ENCODE measurements around the gene CDON. TPM values are rescaled to one million over a fixed set of nuclear protein-coding genes. Genes with fewer than 3 reads are reported as not detected.

The CDON gene
- total and polyA plus RNA-seq, 9 of the 15 experiments (the other 6 are each of a cell fraction or from before 2014, with no cell fraction given) = 0.08 to 0.64 (median 0.40) TPM

GRCh38 chr11:126054882-126055281, 7.8 kb downstream of the CDON start (continued):
- TF ChIP-seq ILF3 (IDR thresholded peaks at IDR 0.05; ENCODE audit: borderline replicate concordance) (no peak), ZNF212 (CRISPR knock-in tag; IDR thresholded peaks at IDR 0.05) (no peak), STAT5B (CRISPR knock-in tag; IDR thresholded peaks at IDR 0.05) (no peak), TOE1 (IDR thresholded peaks at IDR 0.05; ENCODE audit: borderline replicate concordance) (0 out of 2 replicates have a peak, but pooled peaks have one; percentile 50), TOE1 (CRISPR knock-in tag; IDR thresholded peaks at IDR 0.05; ENCODE audit: borderline replicate concordance, low read depth) (no peak), PRMT5 (CRISPR knock-in tag; IDR thresholded peaks at IDR 0.05) (no peak), MTA2 (IDR thresholded peaks at IDR 0.05; ENCODE audit: low read depth) (no peak), SREBF1 (IDR thresholded peaks at IDR 0.05; ENCODE audit: borderline replicate concordance, low read depth, low read length) (no peak)

- POLR2A ChIA-PET = no interaction called here
- in situ Hi-C loops (cut with MboI) (no loop called here), intact Hi-C loops (cut with micrococcal nuclease) (loop anchor here (10.0 kb wide), 1 partner anchor 130 kb away; no protein-coding TSS in a partner anchor)
These were observed 8.3 kb downstream of the CDON start for GRCh38 chr11:126054408-126054807.

More at GRCh38 chr11:126054408-126054807, 8.3 kb downstream of the CDON start:
- H3K9me1 ChIP-seq (ENCODE audit: control insufficient read depth, insufficient read depth, low read length) = no peaks in the 10 kb centered on the region
- no peak overlapping the region for H3K27ac ChIP-seq (ENCODE audit: extremely low read depth, low read depth, low read length)
- no peak overlapping the region for H3K4me3 ChIP-seq
- H3K79me2 ChIP-seq (ENCODE audit: control insufficient read depth, insufficient read depth, low read length) = no peaks in the 10 kb centered on the region
- DNase-seq (ENCODE audit: extremely low read depth in 1 of 4, low spot score in 3 of 4) (no peak), ATAC-seq (no peak), FAIRE-seq (no peak)
- peaks cover 4 to 24% of the 10 kb centered on the region in 2 experiments; a peak in 4 of 5 replicates for H3K27me3 ChIP-seq (ENCODE audit: control insufficient read depth in 2 of 2, insufficient read depth in 2 of 2, low read length in 2 of 2)
- no TSS peak for BruUV-seq (replicated peaks)
- H3K36me3 ChIP-seq (ENCODE audit: control insufficient read depth, insufficient read depth, low read length) = no peaks in the 10 kb centered on the region
- H3K9ac ChIP-seq (ENCODE audit: insufficient read depth in 1 of 2, low read depth in 2 of 2, low read length in 2 of 2) = no peak overlapping the region
- 0% methylated on average over 5 of the region's 5 CpGs for WGBS (ENCODE audit: insufficient coverage, low coverage, missing lambda C conversion rate)
- TF ChIP-seq TAL1 (IDR thresholded peaks at IDR 0.05) (no peak), SRSF9 (IDR thresholded peaks at IDR 0.05; ENCODE audit: borderline replicate concordance, low read depth, low read length) (no peak), ATF6 (CRISPR knock-in tag; IDR thresholded peaks at IDR 0.05) (no peak), MTF1 (CRISPR knock-in tag; IDR thresholded peaks at IDR 0.05; ENCODE audit: borderline replicate concordance) (no peak), ETV1 (tag; conservative IDR thresholded peaks at IDR 0.05; ENCODE audit: low read depth) (no peak), RBFOX2 (IDR thresholded peaks at IDR 0.05; ENCODE audit: low read depth, low read length) (no peak)
- no peaks in the 10 kb centered on the region for H3K9me3 ChIP-seq (replicated peaks; ENCODE audit: control insufficient read depth, insufficient read depth, low read depth, low read length)
- H3K4me1 ChIP-seq (replicated peaks in 1 of 2; ENCODE audit: control insufficient read depth in 2 of 2, insufficient read depth in 2 of 2, low read length in 2 of 2) = no peaks in the 10 kb centered on the region
- H4K20me1 ChIP-seq (replicated peaks; ENCODE audit: control insufficient read depth, insufficient read depth, low read length) = no peaks in the 10 kb centered on the region
- H3K4me2 ChIP-seq (ENCODE audit: insufficient read depth, low read length) = no peak overlapping the region
- no peak overlapping the region for H2AFZ ChIP-seq (ENCODE audit: low read depth, low read length)
- CTCF ChIA-PET (ENCODE audit: low intra/inter-chr PET ratio) = no interaction called here
